IMR-90 (cell line): Measurements from ENCODE around the gene ATG9B.
A peak's percentile ranks its signal among the peaks of the same experiment; 100 is the strongest.

Experiments used
- CEBPB ChIP-seq: IDR thresholded peaks from 2 replicates; pipeline ENCODE4 v1.6.1; 2012; ENCODE audit warnings: low read depth, low read length, improper control_type of control experiment
- MAFK ChIP-seq: IDR thresholded peaks from 2 replicates; pipeline ENCODE4 v1.6.1; 2012; ENCODE audit warnings: low read depth, low read length, improper control_type of control experiment
- NFE2L2 ChIP-seq: fragments of 150-350 bp; IDR thresholded peaks from 2 replicates; pipeline ENCODE4 v1.6.1; 2016; ENCODE audit warnings: low read depth, mild to moderate bottlenecking, low read length
- POLR2A ChIP-seq: IDR thresholded peaks from 2 replicates; pipeline ENCODE4 v1.6.1; 2012; ENCODE audit warnings: mild to moderate bottlenecking, low read depth, low read length
- RAD21 ChIP-seq: IDR thresholded peaks from 2 replicates; pipeline ENCODE4 v1.6.1; 2012; ENCODE audit warnings: low read length, improper control_type of control experiment
- RFX5 ChIP-seq: IDR thresholded peaks from 2 replicates; pipeline ENCODE4 v1.8.0; 2012; ENCODE audit warnings: low read depth, mild to moderate bottlenecking, low read length, moderate library complexity
- SMC3 ChIP-seq: fragments of 150-350 bp; IDR thresholded peaks from 2 replicates; pipeline ENCODE4 v1.6.1; 2016; ENCODE audit warnings: low read depth, mild to moderate bottlenecking, antibody characterized with exemption, low read length, moderate library complexity
- TF ChIP-seq, protein P1 (sequence below): conservative IDR thresholded peaks from 2 replicates; pipeline ENCODE4 v1.5.1; 2012; ENCODE audit warnings: mild to moderate bottlenecking, low read depth, low read length, improper control_type of control experiment
- TF ChIP-seq, protein P2 (sequence below): fragments of 150-350 bp; IDR thresholded peaks from 2 replicates; pipeline ENCODE4 v1.6.1; 2016; ENCODE audit warnings: low read depth, mild to moderate bottlenecking, low read length, moderate library complexity, borderline replicate concordance
- TF ChIP-seq, protein P3 (sequence below): fragments of 150-350 bp; IDR thresholded peaks from 2 replicates; pipeline ENCODE4 v1.6.1; 2017; ENCODE audit warnings: mild to moderate bottlenecking, antibody characterized with exemption, low read length, low read depth

DNA sequence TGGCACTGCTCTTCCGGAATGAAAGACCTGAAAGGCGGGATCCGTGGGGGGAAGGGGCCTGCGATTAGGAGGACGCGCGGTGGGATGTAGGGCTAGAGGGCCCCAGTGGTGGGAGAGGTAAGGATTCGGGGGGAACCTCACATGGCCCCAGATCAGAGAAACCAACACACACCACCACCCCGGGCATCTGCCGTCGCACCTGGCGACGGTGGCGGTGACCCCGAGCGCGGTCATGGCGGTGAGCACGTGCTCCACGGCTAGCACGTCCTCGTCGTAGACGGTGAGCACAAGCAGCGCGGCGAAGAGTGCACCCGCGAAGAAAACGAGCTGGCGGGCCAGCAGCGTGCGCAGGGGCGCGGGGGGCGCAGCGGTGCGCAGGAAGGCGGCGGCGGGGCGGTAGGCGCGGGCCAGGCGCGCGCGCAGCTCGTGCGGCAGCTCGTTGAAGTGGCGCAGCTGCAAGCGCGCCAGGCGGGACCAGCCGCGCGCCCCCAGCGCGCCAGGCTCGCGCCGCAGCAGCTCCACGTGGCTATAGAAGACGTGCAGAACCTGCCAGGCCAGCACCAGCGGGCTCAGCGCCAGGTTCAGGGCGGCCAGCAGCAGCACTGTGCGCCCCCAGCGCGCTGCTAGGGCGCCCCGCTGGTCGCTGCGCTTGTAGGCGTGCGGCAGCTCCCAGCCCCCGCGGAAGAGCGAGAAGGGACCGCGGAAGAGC, 5.7 kb downstream of the ATG9B start:
- TF ChIP-seq, protein P1, sequence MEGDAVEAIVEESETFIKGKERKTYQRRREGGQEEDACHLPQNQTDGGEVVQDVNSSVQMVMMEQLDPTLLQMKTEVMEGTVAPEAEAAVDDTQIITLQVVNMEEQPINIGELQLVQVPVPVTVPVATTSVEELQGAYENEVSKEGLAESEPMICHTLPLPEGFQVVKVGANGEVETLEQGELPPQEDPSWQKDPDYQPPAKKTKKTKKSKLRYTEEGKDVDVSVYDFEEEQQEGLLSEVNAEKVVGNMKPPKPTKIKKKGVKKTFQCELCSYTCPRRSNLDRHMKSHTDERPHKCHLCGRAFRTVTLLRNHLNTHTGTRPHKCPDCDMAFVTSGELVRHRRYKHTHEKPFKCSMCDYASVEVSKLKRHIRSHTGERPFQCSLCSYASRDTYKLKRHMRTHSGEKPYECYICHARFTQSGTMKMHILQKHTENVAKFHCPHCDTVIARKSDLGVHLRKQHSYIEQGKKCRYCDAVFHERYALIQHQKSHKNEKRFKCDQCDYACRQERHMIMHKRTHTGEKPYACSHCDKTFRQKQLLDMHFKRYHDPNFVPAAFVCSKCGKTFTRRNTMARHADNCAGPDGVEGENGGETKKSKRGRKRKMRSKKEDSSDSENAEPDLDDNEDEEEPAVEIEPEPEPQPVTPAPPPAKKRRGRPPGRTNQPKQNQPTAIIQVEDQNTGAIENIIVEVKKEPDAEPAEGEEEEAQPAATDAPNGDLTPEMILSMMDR: no peak
- TF ChIP-seq RAD21 (no peak), CEBPB (no peak), NFE2L2 (no peak), RFX5 (no peak), POLR2A (no peak), MAFK (no peak), SMC3 (no peak)
- TF ChIP-seq, protein P2, sequence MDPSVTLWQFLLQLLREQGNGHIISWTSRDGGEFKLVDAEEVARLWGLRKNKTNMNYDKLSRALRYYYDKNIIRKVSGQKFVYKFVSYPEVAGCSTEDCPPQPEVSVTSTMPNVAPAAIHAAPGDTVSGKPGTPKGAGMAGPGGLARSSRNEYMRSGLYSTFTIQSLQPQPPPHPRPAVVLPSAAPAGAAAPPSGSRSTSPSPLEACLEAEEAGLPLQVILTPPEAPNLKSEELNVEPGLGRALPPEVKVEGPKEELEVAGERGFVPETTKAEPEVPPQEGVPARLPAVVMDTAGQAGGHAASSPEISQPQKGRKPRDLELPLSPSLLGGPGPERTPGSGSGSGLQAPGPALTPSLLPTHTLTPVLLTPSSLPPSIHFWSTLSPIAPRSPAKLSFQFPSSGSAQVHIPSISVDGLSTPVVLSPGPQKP: no peak
- TF ChIP-seq, protein P3, sequence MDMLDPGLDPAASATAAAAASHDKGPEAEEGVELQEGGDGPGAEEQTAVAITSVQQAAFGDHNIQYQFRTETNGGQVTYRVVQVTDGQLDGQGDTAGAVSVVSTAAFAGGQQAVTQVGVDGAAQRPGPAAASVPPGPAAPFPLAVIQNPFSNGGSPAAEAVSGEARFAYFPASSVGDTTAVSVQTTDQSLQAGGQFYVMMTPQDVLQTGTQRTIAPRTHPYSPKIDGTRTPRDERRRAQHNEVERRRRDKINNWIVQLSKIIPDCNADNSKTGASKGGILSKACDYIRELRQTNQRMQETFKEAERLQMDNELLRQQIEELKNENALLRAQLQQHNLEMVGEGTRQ: 0 out of 2 replicates have a peak, but pooled peaks have one; percentile 5
